Measurements from ENCODE around the gene PDIA6.

DNA sequence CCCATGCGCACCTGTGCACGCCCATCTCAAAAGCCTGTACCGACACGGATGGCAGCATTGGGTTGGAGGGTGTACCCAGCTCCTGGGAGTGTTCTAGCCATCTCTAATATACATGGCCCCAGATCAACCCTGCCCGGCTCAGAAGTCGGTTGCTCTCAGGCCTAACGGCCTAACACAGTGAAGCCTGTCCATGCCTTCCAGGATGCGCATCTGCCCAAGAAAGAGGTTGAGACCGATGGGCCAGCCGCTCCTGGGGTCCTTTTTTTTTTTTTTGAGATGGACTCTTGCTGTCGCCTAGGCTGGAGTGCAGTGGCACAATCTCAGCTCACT is 32.1 kb downstream of the PDIA6 start:
- TF ChIP-seq GATA2 (IDR thresholded peaks at IDR 0.05; ENCODE audit: low read depth, low read length) (no peak), GATA3 (IDR thresholded peaks at IDR 0.05; ENCODE audit: low read depth, low read length) (no peak)

All from SH-SY5Y (cell line).